MCF 10A (cell line): ENCODE results near the gene TBKBP1. TPM values are rescaled to one million over a fixed set of nuclear protein-coding genes. Genes with fewer than 3 reads are reported as not detected.

ENCODE experiments used
- BruUV-seq: library from RNA; stranded (reverse); fragments of 400-500 nt; replicated peaks from 2 replicates; lab custom pipeline; 2021; lab: Mats Ljungman, UMichigan
- CTCF ChIA-PET: fragments of 300-600 bp; sonication (Branson Sonifier 250); formaldehyde crosslinking; extraction: SDS; loops from one replicate; lab custom pipeline; 2021; ENCODE audit warnings: antibody characterized with exemption, inconsistent platforms; lab: Yijun Ruan, JAX
- POLR2A ChIA-PET: fragments of 300-600, 350-650 bp; sonication (Branson Sonifier 250); formaldehyde crosslinking; extraction: SDS; loops from one replicate; lab custom pipeline; 2020; ENCODE audit warnings: antibody characterized with exemption, inconsistent platforms; lab: Yijun Ruan, JAX
- DNase-seq: peaks from one replicate; pipeline ENCODE4 v3.0.0-alpha.2; 2018; ENCODE audit not compliant: unreplicated experiment
- H3K27ac Mint-ChIP-seq: one replicate; pipeline ENCODE4 v1.8.0; 2022; ENCODE audit warnings: mild to moderate bottlenecking, low read depth, mixed read lengths; ENCODE audit not compliant: unreplicated experiment
- H3K27me3 Mint-ChIP-seq: one replicate; pipeline ENCODE4 v1.8.0; 2022; ENCODE audit warnings: mixed read lengths; ENCODE audit not compliant: insufficient read depth, unreplicated experiment
- H3K36me3 Mint-ChIP-seq: one replicate; pipeline ENCODE4 v1.8.0; 2022; ENCODE audit warnings: mild to moderate bottlenecking, moderate library complexity, mixed read lengths; ENCODE audit not compliant: insufficient read depth, unreplicated experiment
- H3K4me1 Mint-ChIP-seq: one replicate; pipeline ENCODE4 v1.8.0; 2022; ENCODE audit warnings: mixed read lengths; ENCODE audit not compliant: insufficient read depth, unreplicated experiment
- H3K4me3 Mint-ChIP-seq: one replicate; pipeline ENCODE4 v1.8.0; 2022; ENCODE audit warnings: mild to moderate bottlenecking, moderate library complexity, mixed read lengths; ENCODE audit not compliant: unreplicated experiment
- H3K9me3 Mint-ChIP-seq: one replicate; pipeline ENCODE4 v1.8.0; 2022; ENCODE audit warnings: mixed read lengths; ENCODE audit not compliant: unreplicated experiment
- CTCF ChIP-seq: fragments of 200-600 bp; IDR thresholded peaks from one replicate; pipeline ENCODE4 v1.8.0; 2022; ENCODE audit warnings: antibody characterized with exemption, mild to moderate bottlenecking; ENCODE audit not compliant: unreplicated experiment
- intact Hi-C: fragments of 100-400 bp; cut with micrococcal nuclease; formaldehyde crosslinking; loops from 2 replicates; pipeline ENCODE4 v1.14.1; 2022
- total RNA-seq: library from RNA; stranded (reverse); gene quantifications from 2 replicates; pipeline ENCODE4 v1.2.3, GENCODE V29; 2022

Gene TBKBP1
- total RNA-seq, 1 experiment from 2014 or later = 0.40 TPM

GRCh38 chr17:47686664-47687327 lies 7.2 kb upstream of the TBKBP1 start:
- Mint-ChIP-seq H3K27ac (no peak overlapping the region), H3K4me3 (no peak overlapping the region), H3K27me3 (peaks cover 5% of the 10 kb centered on the region), H3K36me3 (peaks cover 43% of the 10 kb centered on the region), H3K9me3 (no peaks in the 10 kb centered on the region), H3K4me1 (peaks cover 15% of the 10 kb centered on the region)
- TF ChIP-seq CTCF = no peak
- intact Hi-C loops = no loop called here
- CTCF ChIA-PET = interaction anchor here (1.1 kb wide), 1 partner anchor 17 kb away, joined by 5 read pairs; no protein-coding TSS in a partner anchor
- POLR2A ChIA-PET = interaction anchor here (0.6 to 1.4 kb wide), 4 partner anchors 10 to 83 kb away, joined by 3 to 4 read pairs (median 3); no protein-coding TSS in a partner anchor
- no peak for DNase-seq
- no TSS peak for BruUV-seq

GRCh38 chr17:47687328-47687690 lies 6.7 kb upstream of the TBKBP1 start:
- H3K9me3 Mint-ChIP-seq = no peaks in the 10 kb centered on the region
- BruUV-seq = no TSS peak
- peaks cover 15% of the 10 kb centered on the region for H3K4me1 Mint-ChIP-seq
- ChIA-PET CTCF (interaction anchor here (1.0 to 1.4 kb wide), 3 partner anchors 10 to 114 kb away, joined by 3 to 5 read pairs (median 5); no protein-coding TSS in a partner anchor), POLR2A (interaction anchor here (0.5 to 1.4 kb wide), 4 partner anchors 10 to 44 kb away, joined by 3 to 4 read pairs (median 3); no protein-coding TSS in a partner anchor)
- no peak overlapping the region for H3K27ac Mint-ChIP-seq
- peaks cover 38% of the 10 kb centered on the region for H3K36me3 Mint-ChIP-seq
- no peak overlapping the region for H3K4me3 Mint-ChIP-seq
- intact Hi-C loops = no loop called here
- no peak for DNase-seq
- peaks cover 10% of the 10 kb centered on the region for H3K27me3 Mint-ChIP-seq
- no peak for TF ChIP-seq CTCF

GRCh38 chr17:47687748-47688147 lies 6.2 kb upstream of the TBKBP1 start:
- peak; percentile 17 for DNase-seq
- Mint-ChIP-seq H3K36me3 (peaks cover 34% of the 10 kb centered on the region), H3K27me3 (peaks cover 14% of the 10 kb centered on the region), H3K4me3 (no peak overlapping the region), H3K4me1 (peaks cover 15% of the 10 kb centered on the region), H3K9me3 (no peaks in the 10 kb centered on the region), H3K27ac (no peak overlapping the region)
- intact Hi-C loops = no loop called here
- POLR2A ChIA-PET = interaction anchor here (0.5 to 1.4 kb wide), 5 partner anchors 11 to 44 kb away, joined by 3 to 4 read pairs (median 3); no protein-coding TSS in a partner anchor
- no TSS peak for BruUV-seq
- CTCF ChIA-PET = interaction anchor here (1.0 to 1.4 kb wide), 3 partner anchors 10 to 114 kb away, joined by 3 to 5 read pairs (median 5); no protein-coding TSS in a partner anchor
- TF ChIP-seq CTCF = no peak

- no peak for DNase-seq
- H3K27me3 Mint-ChIP-seq = peaks cover 26% of the 10 kb centered on the region
- no peak for TF ChIP-seq CTCF
- H3K4me1 Mint-ChIP-seq = peaks cover 24% of the 10 kb centered on the region
- no TSS peak for BruUV-seq
- ChIA-PET CTCF (no interaction called here), POLR2A (no interaction called here)
- H3K27ac Mint-ChIP-seq = no peak overlapping the region
- peaks cover 10% of the 10 kb centered on the region for H3K36me3 Mint-ChIP-seq
- no peak overlapping the region for H3K4me3 Mint-ChIP-seq
- intact Hi-C loops = no loop called here
- no peaks in the 10 kb centered on the region for H3K9me3 Mint-ChIP-seq
These were observed 3.8 kb upstream of the TBKBP1 start for GRCh38 chr17:47690121-47690520.
